A673 (cell line): ENCODE results near the gene GRIK2.

Experiments used
- CTCF ChIP-seq: fragments of 300-800, 200-600 bp; sonication (generic); conservative IDR thresholded peaks from 2 replicates; pipeline ENCODE4 v1.5.1; 2017; ENCODE audit warnings: low read depth, mild to moderate bottlenecking, antibody characterized with exemption, low read length, moderate library complexity, mixed read lengths
- EZH2 ChIP-seq: fragments of 200-600 bp; sonication (generic); IDR thresholded peaks from 2 replicates; pipeline ENCODE4 v1.6.1; 2017; ENCODE audit warnings: borderline replicate concordance, low read depth, mild to moderate bottlenecking, mixed read lengths, antibody characterized with exemption, low read length; ENCODE audit not compliant: poor library complexity, severe bottlenecking

GRCh38 chr6:101484781-101485180 lies 91.3 kb downstream of the GRIK2 start:
- TF ChIP-seq EZH2 (no peak), CTCF (no peak)
